ENCODE results near the gene PSMC1.

Gene PSMC1

GRCh38 chr14:90302529-90303303 is 46.4 kb downstream of the PSMC1 start:
- DNase-seq: no peak

GRCh38 chr14:90303473-90303872 is 47.1 kb downstream of the PSMC1 start:
- no peak for DNase-seq

GRCh38 chr14:90304502-90304901 is 48.1 kb downstream of the PSMC1 start:
- no peak for DNase-seq

GRCh38 chr14:90305176-90305601 is 48.8 kb downstream of the PSMC1 start:
- no peak for DNase-seq

- DNase-seq: no peak
Observed at GRCh38 chr14:90308561-90308960, 52.2 kb downstream of the PSMC1 start.

GRCh38 chr14:90317286-90317685 is 60.9 kb downstream of the PSMC1 start:
- DNase-seq: no peak

GRCh38 chr14:90318016-90318415 is 61.7 kb downstream of the PSMC1 start:
- DNase-seq: no peak

GRCh38 chr14:90319173-90319572 is 62.8 kb downstream of the PSMC1 start:
- no peak for DNase-seq

GRCh38 chr14:90319634-90320541 is 63.5 kb downstream of the PSMC1 start:
- DNase-seq: no peak

- no peak for DNase-seq
Observed at GRCh38 chr14:90321891-90322290, 65.5 kb downstream of the PSMC1 start.

Data from activated CD8-positive, alpha-beta memory T cell treated with anti-CD3 and anti-CD28 coated beads, Interleukin-2, amount 50 U/mL, for 48 hours (primary cell).